Activated T-helper 1 cell treated with anti-CD3 and anti-CD28 coated beads, Interleukin-2, amount 50 U/mL, for 16 hours (primary cell): ENCODE results near the gene FHIP2A.
A peak's percentile ranks its signal among the peaks of the same experiment; 100 is the strongest.
"Not testable (repeated sequence)": the region's sequence is repeated elsewhere in the genome, so short reads cannot be mapped to it uniquely, and the experiment has no call there.

ENCODE experiments used
- DNase-seq, 2 donors: peaks; one replicate each; pipeline ENCODE4 v3.0.0-alpha.2; 2020; ENCODE audit warnings: low read depth in 1 of 2, low spot score in 1 of 2

Gene FHIP2A, protein sequence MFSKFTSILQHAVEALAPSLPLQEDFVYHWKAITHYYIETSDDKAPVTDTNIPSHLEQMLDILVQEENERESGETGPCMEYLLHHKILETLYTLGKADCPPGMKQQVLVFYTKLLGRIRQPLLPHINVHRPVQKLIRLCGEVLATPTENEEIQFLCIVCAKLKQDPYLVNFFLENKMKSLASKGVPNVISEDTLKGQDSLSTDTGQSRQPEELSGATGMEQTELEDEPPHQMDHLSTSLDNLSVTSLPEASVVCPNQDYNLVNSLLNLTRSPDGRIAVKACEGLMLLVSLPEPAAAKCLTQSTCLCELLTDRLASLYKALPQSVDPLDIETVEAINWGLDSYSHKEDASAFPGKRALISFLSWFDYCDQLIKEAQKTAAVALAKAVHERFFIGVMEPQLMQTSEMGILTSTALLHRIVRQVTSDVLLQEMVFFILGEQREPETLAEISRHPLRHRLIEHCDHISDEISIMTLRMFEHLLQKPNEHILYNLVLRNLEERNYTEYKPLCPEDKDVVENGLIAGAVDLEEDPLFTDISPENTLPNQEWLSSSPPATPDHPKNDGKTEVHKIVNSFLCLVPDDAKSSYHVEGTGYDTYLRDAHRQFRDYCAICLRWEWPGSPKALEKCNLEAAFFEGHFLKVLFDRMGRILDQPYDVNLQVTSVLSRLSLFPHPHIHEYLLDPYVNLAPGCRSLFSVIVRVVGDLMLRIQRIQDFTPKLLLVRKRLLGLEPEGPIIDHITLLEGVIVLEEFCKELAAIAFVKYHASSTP

DNA sequence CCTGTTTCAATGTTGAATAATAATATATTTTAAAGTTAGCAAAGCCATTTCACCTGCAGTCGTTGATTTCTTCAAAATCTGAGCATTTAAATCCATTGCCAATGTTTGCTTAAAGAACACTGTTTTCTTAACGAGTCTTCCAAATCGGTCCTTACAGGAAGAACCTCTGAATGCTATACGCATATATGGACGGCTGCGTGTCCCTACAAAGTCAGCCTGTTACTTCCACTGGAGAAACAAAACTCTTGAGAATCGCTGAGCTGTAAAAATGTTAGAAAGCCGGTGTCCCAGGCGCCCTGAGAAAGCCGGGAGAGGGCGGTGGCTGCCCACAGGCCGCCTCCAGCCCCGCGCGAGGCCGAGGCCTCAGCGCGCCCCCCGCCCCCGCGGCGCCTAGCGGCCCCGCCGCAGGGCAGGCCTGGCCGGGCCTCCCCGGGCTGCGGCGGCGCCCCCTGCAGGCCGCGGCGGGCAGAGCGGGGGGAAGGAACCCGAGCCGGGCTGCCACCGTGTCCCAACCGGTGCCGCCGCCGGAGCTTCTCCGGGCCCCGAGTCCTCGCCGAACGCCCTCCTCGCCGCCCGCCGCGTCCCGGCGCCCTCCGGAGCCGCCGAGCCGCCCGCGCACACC lies at the start of gene FHIP2A:
FHIP2A (plus strand) TSS at position 488 of the 622 bp plus-strand sequence. CDS start 299 bp downstream, outside the sequence.
- peak; percentile 65 to 79 for DNase-seq

- DNase-seq = no peak
Observed at GRCh38 chr10:114772496-114773196, 48.9 kb upstream of the FHIP2A start.

- no peak for DNase-seq
Observed at GRCh38 chr10:114773197-114773532, 48.4 kb upstream of the FHIP2A start.

- not testable (repeated sequence) for DNase-seq
Observed at GRCh38 chr10:114775082-114775481, 46.5 kb upstream of the FHIP2A start.

GRCh38 chr10:114777415-114777814 lies 44.2 kb upstream of the FHIP2A start:
- no peak for DNase-seq

DNA sequence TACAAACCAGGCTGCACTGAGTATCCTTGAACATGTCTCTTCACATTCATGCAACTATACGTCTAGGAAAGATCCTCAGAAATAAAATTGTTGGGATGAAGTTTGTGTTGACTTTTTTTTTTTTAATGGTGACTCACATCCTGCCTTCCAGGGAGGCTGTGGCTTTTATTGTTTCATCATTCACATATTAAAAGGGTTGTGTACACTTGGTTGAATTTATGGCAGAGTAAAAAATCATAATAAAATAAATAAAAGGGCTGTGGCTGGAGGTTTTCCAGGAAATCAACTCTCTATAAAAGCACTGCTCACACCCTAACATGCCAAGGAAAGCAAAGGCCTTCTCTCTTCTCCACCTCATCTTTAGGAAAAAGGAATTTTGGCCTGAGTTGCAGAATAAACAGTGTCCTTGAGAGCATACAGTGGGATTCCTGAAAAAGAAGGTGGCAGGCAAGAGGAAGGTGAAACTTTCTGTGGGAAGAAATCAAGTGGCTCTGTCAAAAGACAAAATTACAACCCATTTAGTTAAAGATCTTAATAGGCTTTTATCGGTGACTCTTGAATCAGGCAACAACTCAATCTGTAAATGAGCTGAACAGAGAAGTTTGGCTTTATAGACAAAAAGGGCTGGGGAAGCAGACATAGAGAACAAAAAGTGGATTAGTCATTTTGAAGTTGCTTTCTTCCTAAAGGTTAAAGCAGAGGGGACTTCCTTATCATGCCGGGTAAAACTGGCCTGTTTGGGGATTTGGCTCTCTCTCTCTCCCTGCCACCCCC lies 41.6 kb upstream of the FHIP2A start:
- DNase-seq = no peak

DNA sequence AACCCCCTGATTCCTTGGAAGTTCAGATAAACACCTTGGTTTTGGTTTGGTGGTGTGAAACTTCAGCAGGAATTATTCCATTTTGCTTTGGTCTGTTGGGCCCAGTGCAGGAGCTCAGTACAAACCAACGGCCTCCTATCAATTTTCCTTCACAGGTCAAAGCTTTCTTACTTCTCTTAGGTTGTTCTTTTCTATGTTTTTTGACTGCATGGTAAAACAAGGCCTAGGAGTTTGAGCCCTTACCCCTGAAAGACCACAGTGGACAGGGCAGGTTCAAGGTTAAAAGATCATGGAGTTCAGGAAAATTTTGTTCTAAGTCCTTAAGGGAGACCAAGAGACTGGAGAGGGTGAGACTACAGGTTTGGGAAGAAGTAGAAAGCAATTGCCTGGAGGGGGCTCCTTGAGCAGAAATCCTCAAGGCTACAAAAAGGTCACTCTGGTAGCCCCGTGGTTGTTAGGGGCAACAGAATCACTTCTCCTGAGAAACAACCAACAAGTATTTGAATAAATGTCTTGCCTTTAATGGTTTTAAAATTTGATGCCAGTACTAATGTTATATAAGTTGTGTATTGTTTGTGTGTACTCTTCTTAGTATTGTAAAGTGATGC lies 40.9 kb upstream of the FHIP2A start:
- no peak for DNase-seq

GRCh38 chr10:114782666-114783065 lies 38.9 kb upstream of the FHIP2A start:
- no peak for DNase-seq

- no peak for DNase-seq
Observed at GRCh38 chr10:114783686-114784085, 37.9 kb upstream of the FHIP2A start.

- DNase-seq = not testable (repeated sequence)
Observed at GRCh38 chr10:114786492-114786891, 35.1 kb upstream of the FHIP2A start.

DNA sequence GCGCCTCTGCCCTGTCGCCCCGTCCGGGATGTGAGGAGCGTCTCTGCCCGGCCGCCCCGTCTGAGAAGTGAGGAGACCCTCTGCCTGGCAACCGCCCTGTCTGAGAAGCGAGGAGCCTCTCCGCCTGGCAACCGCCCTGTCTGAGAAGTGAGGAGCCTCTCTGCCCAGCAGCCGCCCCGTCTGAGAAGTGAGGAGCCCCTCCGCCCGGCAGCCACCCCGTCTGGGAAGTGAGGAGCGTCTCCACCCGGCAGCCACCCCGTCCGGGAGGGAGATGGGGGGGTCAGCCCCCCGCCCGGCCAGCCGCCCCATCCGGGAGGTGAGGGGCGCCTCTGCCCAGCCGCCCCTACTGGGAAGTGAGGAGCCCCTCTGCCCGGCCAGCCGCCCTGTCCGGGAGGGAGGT lies 34.4 kb upstream of the FHIP2A start:
- DNase-seq = not testable (repeated sequence)

DNA sequence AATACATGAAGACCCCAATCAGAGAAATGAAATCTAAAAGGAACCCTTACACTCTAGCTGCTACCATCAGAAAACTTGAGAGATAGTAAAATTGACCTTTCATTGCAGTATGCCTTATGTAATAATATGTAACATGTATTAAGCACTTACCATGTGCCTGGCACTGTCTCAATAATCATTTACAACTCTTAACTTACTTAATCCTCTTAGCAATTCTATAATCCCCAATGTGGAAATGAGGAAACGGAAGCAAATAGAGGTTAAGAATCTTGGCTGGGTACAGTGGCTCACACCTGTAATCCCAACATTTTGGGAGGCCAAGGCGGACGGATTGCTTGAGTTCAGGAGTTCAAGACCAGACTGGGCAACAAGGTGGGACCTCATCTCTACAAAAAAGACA lies 29.8 kb upstream of the FHIP2A start:
- no peak for DNase-seq

- DNase-seq = no peak
Observed at GRCh38 chr10:114795039-114795438, 26.5 kb upstream of the FHIP2A start.

DNA sequence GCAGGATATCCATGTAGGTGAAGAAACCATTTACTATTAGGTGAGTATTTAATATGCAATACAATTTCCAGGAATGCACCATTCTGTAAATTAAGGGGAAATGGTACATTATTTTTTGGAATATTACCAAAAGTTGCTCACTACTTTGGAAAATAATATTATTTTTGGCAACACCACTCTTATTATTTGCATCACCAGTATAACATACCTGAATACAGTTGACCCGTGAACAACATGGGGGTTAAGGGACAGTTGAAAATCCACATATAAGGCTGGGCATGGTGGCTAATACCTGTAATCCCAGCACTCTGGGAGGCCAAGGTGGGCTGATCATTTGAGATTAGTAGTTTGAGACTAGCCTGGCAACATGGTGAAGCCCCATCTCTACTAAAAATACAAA lies 21.2 kb upstream of the FHIP2A start:
- DNase-seq = no peak

DNA sequence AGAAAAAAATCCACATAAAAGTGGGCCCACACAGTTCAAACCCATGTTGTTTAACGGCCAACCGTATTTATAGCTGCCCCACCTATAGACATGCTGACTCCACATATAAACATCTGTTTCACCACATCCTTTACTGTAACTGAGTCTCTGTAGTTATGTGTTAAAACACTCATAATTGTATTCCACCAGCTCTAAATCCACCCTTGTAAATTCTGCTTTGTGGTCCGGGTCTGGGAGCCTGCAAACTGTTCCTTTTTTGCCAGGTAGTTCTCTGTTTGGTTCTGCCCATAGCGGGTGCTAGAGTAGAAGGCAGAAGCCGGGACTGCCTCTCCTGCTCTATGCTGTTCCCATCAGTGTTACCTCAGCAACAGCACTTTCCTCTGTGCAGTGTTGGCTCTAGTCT lies 20.2 kb upstream of the FHIP2A start:
- DNase-seq = no peak

GRCh38 chr10:114802177-114802576 lies 19.4 kb upstream of the FHIP2A start:
- no peak for DNase-seq

DNA sequence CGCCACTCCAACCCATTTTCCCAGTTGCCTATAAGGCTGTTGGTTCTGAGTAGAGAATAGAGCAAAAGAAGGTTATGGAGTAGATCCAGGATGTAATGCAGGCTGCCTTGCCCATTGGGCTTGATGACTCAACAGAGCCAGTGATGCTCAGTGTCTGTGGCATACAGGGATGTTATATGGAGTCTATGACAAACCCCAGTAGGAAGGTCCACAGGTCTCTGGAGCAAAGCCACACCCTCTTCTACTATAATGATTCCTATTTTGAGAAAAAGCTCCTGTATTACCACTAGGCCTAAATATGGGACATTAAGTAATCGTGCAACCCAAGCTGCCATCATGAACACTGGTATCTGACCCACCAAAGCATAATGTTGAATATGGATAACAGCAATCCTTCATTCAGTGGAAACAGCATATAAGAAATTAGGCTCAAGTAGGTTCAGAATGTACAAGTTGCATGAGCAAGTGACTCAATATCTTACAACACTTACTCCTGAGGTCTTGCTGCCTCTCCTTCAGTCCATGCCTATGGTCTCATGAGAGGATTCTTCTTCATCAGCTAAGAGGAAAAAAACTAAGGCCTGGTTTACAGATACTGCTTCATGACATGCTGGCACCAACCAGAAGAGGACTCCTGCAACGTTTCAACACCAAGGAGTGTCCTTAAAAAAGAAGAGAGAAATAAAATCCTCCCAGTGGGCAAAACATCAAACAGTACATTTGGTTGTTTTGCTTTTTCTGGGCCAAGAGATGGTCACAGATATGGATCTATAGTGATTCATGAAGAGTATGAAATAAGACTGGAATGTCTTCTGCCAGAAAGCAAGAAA lies 14.8 kb upstream of the FHIP2A start:
- DNase-seq = no peak

GRCh38 chr10:114808982-114809381 lies 12.6 kb upstream of the FHIP2A start:
- no peak for DNase-seq

- no peak for DNase-seq
Observed at GRCh38 chr10:114810926-114811325, 10.7 kb upstream of the FHIP2A start.
